HepG2 (cell line): ENCODE results near the gene ARL5B. TPM values are rescaled to one million over a fixed set of nuclear protein-coding genes. Genes with fewer than 3 reads are reported as not detected.

Source experiments
- ATAC-seq: fragments of 200-7000 bp; cut with Tn5 transposase; 3 replicates; pipeline ENCODE4 v1.9.1; 2020; ENCODE audit warnings: mild to moderate bottlenecking, moderate library complexity
- BruUV-seq: library from RNA; stranded (reverse); fragments of 400-500 nt; replicated peaks from 2 replicates; lab custom pipeline; 2021; lab: Mats Ljungman, UMichigan
- CTCF ChIA-PET: fragments of 300-600 bp; formaldehyde crosslinking; extraction: SDS; loops from one replicate; lab custom pipeline; 2021; ENCODE audit warnings: low total read pairs, inconsistent platforms, low intra/inter-chr PET ratio; lab: Yijun Ruan, JAX
- POLR2A ChIA-PET: fragments of 350-600 bp; sonication (Branson Sonifier 250); formaldehyde crosslinking; loops from one replicate; lab custom pipeline; 2020; ENCODE audit warnings: antibody characterized with exemption, inconsistent platforms; lab: Yijun Ruan, JAX
- DNase-seq: peaks from one replicate; pipeline ENCODE4 v3.0.0-alpha.2; 2015; ENCODE audit warnings: low spot score
- FAIRE-seq: peaks from 3 replicates; lab custom pipeline; 2011; peaks lifted over from hg19 to GRCh38; lab: Jason Lieb, UNC
- H2AFZ ChIP-seq: one replicate; pipeline ENCODE4 v1.6.1; 2011; ENCODE audit warnings: low read length, inconsistent platforms
- H3K27ac ChIP-seq: fragments of 300-600 bp; 3 replicates; pipeline ENCODE4 v1.8.0; 2011; ENCODE audit warnings: mixed run types, mild to moderate bottlenecking, mixed read lengths, low read length, inconsistent platforms; ENCODE audit not compliant: insufficient read depth; ENCODE audit errors: extremely low read length
- H3K27me3 ChIP-seq, 2 experiments: fragments of 200-600 bp in 1 of 2; 2 replicates in 1 of 2; 3 replicates in 1 of 2; pipeline versions ENCODE4 v1.6.0 to v1.8.0; 2011; ENCODE audit warnings: low read length in 2 of 2, mild to moderate bottlenecking in 2 of 2, moderate library complexity in 2 of 2, inconsistent platforms in 1 of 2; ENCODE audit not compliant: insufficient read depth in 2 of 2, control insufficient read depth in 1 of 2
- H3K36me3 ChIP-seq, 2 experiments: fragments of 200-600 bp in 1 of 2; replicated peaks in 1 of 2; 2 replicates in 1 of 2; 3 replicates in 1 of 2; pipeline versions ENCODE4 v1.5.1 to v1.8.0; 2011; ENCODE audit warnings: low read length in 2 of 2, inconsistent platforms in 1 of 2; ENCODE audit not compliant: insufficient read depth in 2 of 2, control insufficient read depth in 1 of 2
- H3K4me1 ChIP-seq: 2 replicates; pipeline ENCODE4 v1.5.1; 2012; ENCODE audit warnings: low read length, inconsistent platforms; ENCODE audit not compliant: insufficient read depth
- H3K4me2 ChIP-seq: 2 replicates; pipeline ENCODE4 v1.6.0; 2011; ENCODE audit warnings: low read depth, low read length, inconsistent platforms
- H3K4me3 ChIP-seq, 3 experiments: fragments of 200-600 bp in 1 of 3; sonication (generic), shearing (Covaris generic) in 1 of 3; replicated peaks in 1 of 3; 2 replicates each; pipeline ENCODE4 v1.5.1; 2011 to 2016; ENCODE audit warnings: low read length in 3 of 3, inconsistent platforms in 2 of 3, low read depth in 2 of 3, mild to moderate bottlenecking in 2 of 3, control low read depth in 1 of 3, mixed read lengths in 1 of 3; ENCODE audit not compliant: insufficient read depth in 1 of 3
- H3K79me2 ChIP-seq: one replicate; pipeline ENCODE4 v1.6.1; 2011; ENCODE audit warnings: low read length, inconsistent platforms; ENCODE audit not compliant: insufficient read depth
- H3K9ac ChIP-seq: 2 replicates; pipeline ENCODE4 v1.6.0; 2011; ENCODE audit warnings: mild to moderate bottlenecking, low read depth, low read length, inconsistent platforms; ENCODE audit not compliant: insufficient read depth
- H3K9me3 ChIP-seq: 2 replicates; pipeline ENCODE4 v1.5.1; 2012; ENCODE audit warnings: mild to moderate bottlenecking, low read length
- H4K20me1 ChIP-seq: 2 replicates; pipeline ENCODE4 v1.6.0; 2011; ENCODE audit warnings: inconsistent platforms, mild to moderate bottlenecking, low read length, moderate library complexity; ENCODE audit not compliant: insufficient read depth
- MIXL1 ChIP-seq: IDR thresholded peaks from 2 replicates; pipeline ENCODE4 v1.6.1; 2016
- NPAS2 ChIP-seq: sonication (generic); formaldehyde crosslinking; IDR thresholded peaks from 2 replicates; pipeline ENCODE4 v1.8.0; 2022; ENCODE audit warnings: mild to moderate bottlenecking, missing genetic modification reagents, borderline replicate concordance
- PITX1 ChIP-seq: sonication (generic); formaldehyde crosslinking; IDR thresholded peaks from 2 replicates; pipeline ENCODE4 v1.5.1; 2020; ENCODE audit warnings: mild to moderate bottlenecking, missing genetic modification reagents
- PREB ChIP-seq: sonication (generic); formaldehyde crosslinking; IDR thresholded peaks from 2 replicates; pipeline ENCODE4 v1.4.0; 2020; ENCODE audit warnings: missing genetic modification reagents
- RORA ChIP-seq: sonication (generic); formaldehyde crosslinking; IDR thresholded peaks from 2 replicates; pipeline ENCODE4 v1.5.0; 2020; ENCODE audit warnings: mild to moderate bottlenecking, missing genetic modification reagents, moderate library complexity
- STAT5B ChIP-seq: sonication (generic); formaldehyde crosslinking; IDR thresholded peaks from 2 replicates; pipeline ENCODE4 v1.4.0; 2020; ENCODE audit warnings: missing genetic modification reagents
- TCF7L2 ChIP-seq: IDR thresholded peaks from 2 replicates; pipeline ENCODE4 v1.6.1; 2011; ENCODE audit warnings: mild to moderate bottlenecking, low read depth, low read length, moderate library complexity
- TOE1 ChIP-seq: sonication (generic); formaldehyde crosslinking; IDR thresholded peaks from 2 replicates; pipeline ENCODE4 v1.4.0; 2020; ENCODE audit warnings: mild to moderate bottlenecking, missing genetic modification reagents
- ZHX1 ChIP-seq: sonication (generic); formaldehyde crosslinking; IDR thresholded peaks from 2 replicates; pipeline ENCODE4 v1.8.1; 2022; ENCODE audit warnings: low read depth, mild to moderate bottlenecking, missing genetic modification reagents
- ZNF768 ChIP-seq: sonication (generic); formaldehyde crosslinking; IDR thresholded peaks from 2 replicates; pipeline ENCODE4 v1.4.0; 2020; ENCODE audit warnings: missing genetic modification reagents
- WGBS: methylation state at CpG from one replicate; pipeline ENCODE4 v1.1.6; 2017; ENCODE audit warnings: low lambda C conversion rate; 5-methylcytosine and 5-hydroxymethylcytosine counted together
- in situ Hi-C: cut with HindIII; loops from 2 replicates; pipeline ENCODE4 v1.10.0; 2017; ENCODE audit warnings: low pct_unique_long_range_greater_than_20kb; ENCODE audit not compliant: extremely low pct_ligation_motif_present
- intact Hi-C: fragments of 100-400 bp; cut with micrococcal nuclease; formaldehyde crosslinking; loops from one replicate; pipeline ENCODE4 v1.10.0; 2022; ENCODE audit not compliant: unreplicated experiment
- polyA plus RNA-seq, 8 experiments: library from polyadenylated mRNA; depleted of rRNA in 3 of 8; stranded (reverse) in 7 of 8; unstranded in 1 of 8; fragments of >200 nt; fragmentation: Illumina TruSeq in 4 of 8; extraction: Trizol in 4 of 8; gene quantifications; 2 replicates each; pipeline versions ENCODE4 v1.2.1 to v1.2.3, GENCODE V29; 2011 to 2016; ENCODE audit warnings: low read depth in 4 of 8, missing spikeins in 1 of 8, mixed read lengths in 1 of 8; ENCODE audit not compliant: insufficient read depth in 1 of 8
- total RNA-seq, 5 experiments: library from RNA; depleted of rRNA; stranded (reverse); fragments of >200 nt; fragmentation: Illumina TruSeq; extraction: Trizol; gene quantifications; 2 replicates each; pipeline ENCODE4 v1.2.3, GENCODE V29; 2016; ENCODE audit warnings: low read depth in 1 of 5
- TF ChIP-seq, protein P1 (sequence below): IDR thresholded peaks from 2 replicates; pipeline ENCODE4 v1.6.1; 2016; ENCODE audit warnings: low read depth, control low read depth
- TF ChIP-seq, protein P2 (sequence below): sonication (generic); formaldehyde crosslinking; IDR thresholded peaks from 2 replicates; pipeline ENCODE4 v1.9.0; 2021; ENCODE audit warnings: mild to moderate bottlenecking, missing genetic modification reagents

The ARL5B gene
- total and polyA plus RNA-seq, 2 of the 13 experiments (the other 11 are each of a cell fraction or from before 2014, with no cell fraction given): 26.6 to 32.7 TPM

DNA sequence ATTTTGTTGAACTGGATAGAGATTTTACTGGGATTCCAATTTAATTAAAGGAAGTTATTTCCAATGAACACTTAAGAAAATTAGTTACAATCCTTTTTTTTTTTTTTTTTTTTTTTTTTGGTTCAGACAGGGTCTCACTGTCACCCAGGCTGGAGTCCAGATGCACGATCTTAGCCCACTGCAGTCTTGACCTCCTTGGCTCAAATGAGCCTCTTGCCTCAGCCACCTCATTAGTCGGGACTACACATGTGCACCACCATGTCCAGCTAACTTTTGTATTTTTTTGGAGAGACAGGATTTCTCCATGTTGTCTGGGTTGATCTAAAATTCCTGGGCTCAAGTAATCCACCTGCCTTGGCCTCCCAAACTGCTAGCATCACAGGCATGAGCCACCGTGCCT is 2.5 kb upstream of the ARL5B start:
- CTCF ChIA-PET: no interaction called here
- intact Hi-C loops: loop anchor here (10.0 kb wide), 1 partner anchor 982 kb away; no protein-coding TSS in a partner anchor
- WGBS: 93% methylated on average over 3 of the region's 3 CpGs
- Histone ChIP-seq H3K4me1 (peaks cover 18% of the 10 kb centered on the region), H3K36me3 (no peaks in the 10 kb centered on the region; a peak in 1 of 5 replicates), H3K27ac (no peak overlapping the region), H3K4me2 (no peak overlapping the region), H3K79me2 (peaks cover 33% of the 10 kb centered on the region), H2AFZ (no peak overlapping the region), H3K9me3 (no peaks in the 10 kb centered on the region), H3K4me3 (no peak overlapping the region), H3K9ac (no peak overlapping the region), H4K20me1 (peaks cover 16% of the 10 kb centered on the region), H3K27me3 (no peaks in the 10 kb centered on the region; a peak in 1 of 5 replicates)
- DNase-seq (no peak), FAIRE-seq (no peak), ATAC-seq (no peak)
- in situ Hi-C loops: loop anchor here (25.0 kb wide), 1 partner anchor 994 kb away; no protein-coding TSS in a partner anchor
- POLR2A ChIA-PET: no interaction called here
- no TSS peak for BruUV-seq
- TF ChIP-seq TOE1 (no peak), NPAS2 (CRISPR knock-in tag) (no peak), PREB (CRISPR knock-in tag) (no peak), ZHX1 (no peak), STAT5B (CRISPR knock-in tag) (no peak), PITX1 (CRISPR knock-in tag) (no peak), MIXL1 (no peak), TCF7L2 (no peak), RORA (no peak), ZNF768 (no peak)
- TF ChIP-seq, protein P1, sequence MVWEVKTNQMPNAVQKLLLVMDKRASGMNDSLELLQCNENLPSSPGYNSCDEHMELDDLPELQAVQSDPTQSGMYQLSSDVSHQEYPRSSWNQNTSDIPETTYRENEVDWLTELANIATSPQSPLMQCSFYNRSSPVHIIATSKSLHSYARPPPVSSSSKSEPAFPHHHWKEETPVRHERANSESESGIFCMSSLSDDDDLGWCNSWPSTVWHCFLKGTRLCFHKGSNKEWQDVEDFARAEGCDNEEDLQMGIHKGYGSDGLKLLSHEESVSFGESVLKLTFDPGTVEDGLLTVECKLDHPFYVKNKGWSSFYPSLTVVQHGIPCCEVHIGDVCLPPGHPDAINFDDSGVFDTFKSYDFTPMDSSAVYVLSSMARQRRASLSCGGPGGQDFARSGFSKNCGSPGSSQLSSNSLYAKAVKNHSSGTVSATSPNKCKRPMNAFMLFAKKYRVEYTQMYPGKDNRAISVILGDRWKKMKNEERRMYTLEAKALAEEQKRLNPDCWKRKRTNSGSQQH (CRISPR knock-in tag): no peak
- TF ChIP-seq, protein P2, sequence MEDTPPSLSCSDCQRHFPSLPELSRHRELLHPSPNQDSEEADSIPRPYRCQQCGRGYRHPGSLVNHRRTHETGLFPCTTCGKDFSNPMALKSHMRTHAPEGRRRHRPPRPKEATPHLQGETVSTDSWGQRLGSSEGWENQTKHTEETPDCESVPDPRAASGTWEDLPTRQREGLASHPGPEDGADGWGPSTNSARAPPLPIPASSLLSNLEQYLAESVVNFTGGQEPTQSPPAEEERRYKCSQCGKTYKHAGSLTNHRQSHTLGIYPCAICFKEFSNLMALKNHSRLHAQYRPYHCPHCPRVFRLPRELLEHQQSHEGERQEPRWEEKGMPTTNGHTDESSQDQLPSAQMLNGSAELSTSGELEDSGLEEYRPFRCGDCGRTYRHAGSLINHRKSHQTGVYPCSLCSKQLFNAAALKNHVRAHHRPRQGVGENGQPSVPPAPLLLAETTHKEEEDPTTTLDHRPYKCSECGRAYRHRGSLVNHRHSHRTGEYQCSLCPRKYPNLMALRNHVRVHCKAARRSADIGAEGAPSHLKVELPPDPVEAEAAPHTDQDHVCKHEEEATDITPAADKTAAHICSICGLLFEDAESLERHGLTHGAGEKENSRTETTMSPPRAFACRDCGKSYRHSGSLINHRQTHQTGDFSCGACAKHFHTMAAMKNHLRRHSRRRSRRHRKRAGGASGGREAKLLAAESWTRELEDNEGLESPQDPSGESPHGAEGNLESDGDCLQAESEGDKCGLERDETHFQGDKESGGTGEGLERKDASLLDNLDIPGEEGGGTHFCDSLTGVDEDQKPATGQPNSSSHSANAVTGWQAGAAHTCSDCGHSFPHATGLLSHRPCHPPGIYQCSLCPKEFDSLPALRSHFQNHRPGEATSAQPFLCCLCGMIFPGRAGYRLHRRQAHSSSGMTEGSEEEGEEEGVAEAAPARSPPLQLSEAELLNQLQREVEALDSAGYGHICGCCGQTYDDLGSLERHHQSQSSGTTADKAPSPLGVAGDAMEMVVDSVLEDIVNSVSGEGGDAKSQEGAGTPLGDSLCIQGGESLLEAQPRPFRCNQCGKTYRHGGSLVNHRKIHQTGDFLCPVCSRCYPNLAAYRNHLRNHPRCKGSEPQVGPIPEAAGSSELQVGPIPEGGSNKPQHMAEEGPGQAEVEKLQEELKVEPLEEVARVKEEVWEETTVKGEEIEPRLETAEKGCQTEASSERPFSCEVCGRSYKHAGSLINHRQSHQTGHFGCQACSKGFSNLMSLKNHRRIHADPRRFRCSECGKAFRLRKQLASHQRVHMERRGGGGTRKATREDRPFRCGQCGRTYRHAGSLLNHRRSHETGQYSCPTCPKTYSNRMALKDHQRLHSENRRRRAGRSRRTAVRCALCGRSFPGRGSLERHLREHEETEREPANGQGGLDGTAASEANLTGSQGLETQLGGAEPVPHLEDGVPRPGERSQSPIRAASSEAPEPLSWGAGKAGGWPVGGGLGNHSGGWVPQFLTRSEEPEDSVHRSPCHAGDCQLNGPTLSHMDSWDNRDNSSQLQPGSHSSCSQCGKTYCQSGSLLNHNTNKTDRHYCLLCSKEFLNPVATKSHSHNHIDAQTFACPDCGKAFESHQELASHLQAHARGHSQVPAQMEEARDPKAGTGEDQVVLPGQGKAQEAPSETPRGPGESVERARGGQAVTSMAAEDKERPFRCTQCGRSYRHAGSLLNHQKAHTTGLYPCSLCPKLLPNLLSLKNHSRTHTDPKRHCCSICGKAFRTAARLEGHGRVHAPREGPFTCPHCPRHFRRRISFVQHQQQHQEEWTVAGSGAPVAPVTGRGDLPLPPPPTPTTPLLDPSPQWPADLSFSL (CRISPR knock-in tag): no peak
